C1 segment of cervical spinal cord (tissue), 14 donors: Measurements from ENCODE around the gene ADAMTS20.
"Not testable (repeated sequence)": the region's sequence is repeated elsewhere in the genome, so short reads cannot be mapped to it uniquely, and the experiment has no call there.

Experiments used
- DNase-seq, 14 donors: peaks; one replicate each; lab custom pipeline; 2025; lab: John Stamatoyannopoulos, UW

Gene ADAMTS20

DNA sequence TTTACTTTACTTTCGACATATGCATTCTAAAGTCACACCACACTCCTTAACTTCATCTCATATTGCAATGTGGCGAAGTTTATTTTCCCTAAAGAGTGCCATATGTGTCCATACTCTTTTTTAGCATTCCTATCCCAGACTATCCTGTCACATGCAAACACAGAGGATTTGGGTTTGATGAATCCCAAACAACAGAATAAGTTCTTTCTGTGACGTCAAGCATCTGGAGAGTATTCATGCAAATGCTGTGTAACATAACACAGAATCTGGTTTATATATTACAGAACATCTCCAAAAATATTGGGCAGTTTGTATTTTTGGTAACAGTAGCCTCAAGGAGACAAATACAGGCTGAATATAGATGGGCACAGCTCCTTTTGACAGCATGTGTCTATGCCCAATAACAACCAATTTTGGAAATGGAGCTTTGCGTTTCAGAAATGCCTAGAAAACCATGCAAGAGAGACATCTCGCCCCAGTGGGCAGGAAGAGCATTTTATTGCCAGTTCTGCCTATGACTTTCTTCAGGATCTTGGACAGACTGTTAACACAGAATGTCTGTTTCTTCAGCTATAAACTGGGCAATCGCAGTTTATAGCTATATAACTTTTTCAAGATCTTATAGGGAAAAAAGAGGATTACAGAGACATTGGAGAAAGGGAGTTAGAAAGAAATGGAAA lies 190.8 kb downstream of the ADAMTS20 start:
- no peak for DNase-seq

DNA sequence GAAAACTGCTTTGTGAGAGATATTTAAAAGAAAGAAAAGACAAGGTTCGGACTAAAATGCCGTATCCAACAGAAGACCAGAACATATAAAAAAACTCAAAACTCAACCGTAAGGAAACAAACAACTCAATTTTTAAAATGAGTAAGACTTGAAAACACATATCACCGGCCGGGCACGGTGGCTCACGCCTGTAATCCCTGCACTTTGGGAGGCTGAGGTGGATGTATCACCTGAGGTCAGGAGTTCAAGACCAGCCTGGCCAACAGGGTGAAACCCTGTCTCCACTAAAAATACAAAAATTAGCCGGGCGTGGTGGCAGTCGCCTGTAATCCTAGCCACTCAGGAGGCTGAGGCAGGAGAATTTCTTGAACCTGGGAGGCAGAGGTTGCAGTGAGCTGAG lies 192.0 kb downstream of the ADAMTS20 start:
- not testable (repeated sequence) for DNase-seq

DNA sequence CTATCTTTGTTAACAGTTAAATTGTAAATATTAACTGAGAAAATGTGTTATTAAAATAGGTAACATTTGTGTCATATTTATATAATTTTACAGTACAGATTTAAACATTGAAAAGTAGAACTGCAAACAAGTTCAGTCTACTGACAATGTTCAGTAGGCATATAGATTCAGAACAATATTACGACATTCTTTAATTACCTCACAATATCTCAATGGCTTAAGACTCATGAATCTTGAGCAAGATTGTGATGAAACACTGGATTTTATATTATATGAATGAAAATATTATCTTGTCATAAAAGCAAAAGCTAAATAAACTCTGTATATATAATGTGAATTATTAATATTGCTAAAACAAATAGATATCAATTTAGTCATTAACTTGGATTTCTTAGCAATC lies 194.9 kb downstream of the ADAMTS20 start:
- no peak for DNase-seq

DNA sequence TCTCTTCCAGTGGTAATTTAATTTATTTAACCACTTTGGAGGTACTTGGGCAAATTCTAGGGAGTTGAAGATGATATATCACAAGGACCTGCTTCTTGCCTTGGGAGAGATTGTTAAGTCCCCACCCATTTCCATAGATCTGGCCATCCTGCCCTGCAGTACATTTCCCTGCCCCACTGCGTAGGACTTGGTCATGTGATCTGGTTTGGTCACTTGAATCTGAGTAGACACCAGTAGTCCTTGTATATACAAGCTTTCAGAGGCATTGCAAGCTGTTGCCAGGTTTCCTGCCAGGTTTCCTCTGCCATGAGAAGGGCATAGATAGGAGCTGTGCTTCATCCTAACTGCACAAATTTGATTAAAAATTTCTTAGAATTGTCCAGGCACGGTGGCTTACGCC lies 200.0 kb downstream of the ADAMTS20 start:
- no peak for DNase-seq

DNA sequence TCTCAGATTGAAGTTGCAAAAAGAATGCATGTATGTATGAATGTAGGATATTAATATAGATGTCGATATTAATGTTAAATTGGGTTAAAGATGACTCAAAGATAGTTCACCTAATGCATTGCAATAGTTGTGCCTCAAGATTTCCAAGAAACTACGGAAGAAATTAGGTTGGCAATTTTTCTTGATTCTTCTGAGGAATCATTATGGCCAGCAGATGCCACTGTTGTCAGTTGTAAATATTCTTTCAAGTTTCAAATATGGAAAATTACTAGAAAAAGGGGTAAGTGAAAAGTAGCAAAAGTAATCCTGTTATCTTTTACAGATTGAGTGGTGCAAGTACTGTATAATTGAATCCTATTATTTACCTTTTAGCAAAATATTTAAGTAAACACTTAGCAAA lies 202.1 kb downstream of the ADAMTS20 start:
- no peak for DNase-seq

DNA sequence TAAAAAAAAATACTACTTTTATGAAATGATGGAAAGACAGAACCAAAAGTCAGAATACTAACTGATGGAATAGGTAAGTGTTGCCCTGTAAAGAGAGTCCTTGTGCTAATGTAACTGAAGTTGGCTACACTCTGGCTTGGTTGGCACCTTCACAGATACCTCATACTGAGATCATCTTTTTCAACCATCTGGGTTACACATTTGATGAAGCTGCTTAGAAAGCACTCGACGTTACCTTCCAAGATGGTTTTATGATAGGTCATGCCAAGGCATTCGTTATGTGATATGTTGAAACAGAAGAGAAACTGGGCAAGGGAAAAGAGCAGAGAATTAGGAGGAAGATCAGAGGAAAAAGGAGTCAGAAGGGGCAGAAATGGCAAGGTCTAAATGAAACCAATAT lies 203.8 kb downstream of the ADAMTS20 start:
- peak in 1 of 14 donors; percentile 56 for DNase-seq

DNA sequence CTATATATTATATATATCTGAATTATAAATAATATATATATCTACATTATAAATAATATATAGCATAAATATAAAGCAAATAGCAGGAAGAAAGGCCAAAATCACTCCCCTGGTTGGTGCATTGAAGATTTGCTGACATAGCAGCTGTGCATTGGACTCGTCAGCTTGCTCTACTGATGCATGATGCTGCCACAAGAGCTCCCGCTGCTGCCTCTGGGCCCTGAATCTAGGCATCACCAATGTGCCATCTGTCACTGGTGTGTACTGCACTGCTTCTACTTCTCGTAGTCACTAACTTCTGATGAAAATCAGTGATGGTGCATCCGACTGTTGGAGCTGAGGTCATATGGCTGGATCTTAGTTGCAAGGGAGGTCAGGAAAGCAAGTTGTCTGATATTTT lies 205.0 kb downstream of the ADAMTS20 start:
- peak in 1 of 14 donors; percentile 62 for DNase-seq

DNA sequence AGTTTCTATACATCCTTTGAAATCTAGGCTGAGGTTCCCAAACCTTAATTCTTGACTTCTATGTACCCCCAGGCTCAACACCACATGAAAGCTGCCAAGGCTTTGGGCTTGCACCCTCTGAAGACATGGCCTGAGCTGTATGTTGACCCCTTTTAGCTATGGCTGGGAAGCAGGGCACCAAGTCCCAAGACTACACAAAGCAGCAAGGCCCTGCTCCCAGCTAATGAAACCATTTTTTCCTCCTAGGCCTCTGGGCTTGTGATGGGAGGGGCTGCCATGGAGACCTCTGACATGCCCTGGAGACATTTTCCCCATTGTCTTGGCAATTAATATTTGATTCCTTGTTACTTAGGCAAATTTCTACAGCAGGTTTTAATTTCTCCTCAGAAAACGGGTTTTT lies 207.0 kb downstream of the ADAMTS20 start:
- DNase-seq, result no peak

DNA sequence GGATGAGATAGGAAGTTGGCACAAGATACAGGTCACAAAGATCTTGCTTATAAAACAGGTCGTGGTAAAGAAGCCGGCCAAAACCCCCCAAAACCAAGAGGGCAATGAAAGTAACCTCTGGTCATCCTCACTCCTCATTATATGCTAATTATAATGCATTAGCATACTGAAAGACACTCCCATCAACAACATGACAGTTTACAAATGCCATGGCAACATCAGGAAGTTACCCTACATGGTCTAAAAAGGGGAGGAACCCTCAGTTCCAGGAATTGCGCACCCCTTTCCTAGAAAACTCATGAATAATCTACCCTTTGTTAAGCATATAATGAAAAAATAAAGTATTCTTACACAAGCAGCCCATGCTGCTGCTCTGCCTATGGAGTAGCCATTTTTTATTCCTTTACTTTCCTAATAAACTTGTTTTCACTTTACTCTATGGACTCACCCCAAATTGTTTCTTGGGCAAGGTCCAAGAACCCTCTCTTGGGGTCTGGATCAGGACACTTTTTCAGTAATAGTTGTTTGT lies 210.2 kb downstream of the ADAMTS20 start:
- DNase-seq, result not testable (repeated sequence)

DNA sequence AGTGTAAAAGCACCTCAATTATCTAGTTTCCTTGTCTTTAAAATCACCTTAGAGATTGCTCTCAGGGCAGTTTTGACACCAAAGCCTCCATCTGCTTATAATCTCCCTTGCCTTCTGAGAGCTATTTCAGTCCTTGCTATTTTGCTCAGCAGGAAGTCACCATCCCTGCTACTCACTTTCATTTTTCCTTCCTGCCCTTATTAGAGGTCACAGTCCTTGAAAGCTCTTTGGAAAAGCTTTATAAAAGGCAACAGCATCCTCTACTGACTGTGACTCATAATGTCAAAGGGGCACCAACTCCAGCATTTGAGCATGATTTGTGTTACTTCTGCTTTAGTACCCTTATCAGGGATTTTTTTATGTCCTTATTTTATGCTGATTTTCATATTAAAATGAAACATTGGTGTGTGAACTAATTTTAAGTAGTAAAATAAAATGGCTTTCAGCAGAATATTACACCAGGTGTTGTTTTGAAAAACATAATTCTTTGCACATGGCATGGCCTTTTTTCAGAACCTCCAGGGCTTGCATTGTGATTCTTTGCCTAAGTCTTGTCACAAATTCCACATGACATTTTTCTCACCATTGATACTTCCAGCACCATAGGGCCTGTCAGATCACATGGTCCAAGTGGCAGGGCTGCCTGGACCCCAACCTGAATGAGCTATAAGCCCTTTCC lies 213.0 kb downstream of the ADAMTS20 start:
- peak in 1 of 14 donors; percentile 19 for DNase-seq

DNA sequence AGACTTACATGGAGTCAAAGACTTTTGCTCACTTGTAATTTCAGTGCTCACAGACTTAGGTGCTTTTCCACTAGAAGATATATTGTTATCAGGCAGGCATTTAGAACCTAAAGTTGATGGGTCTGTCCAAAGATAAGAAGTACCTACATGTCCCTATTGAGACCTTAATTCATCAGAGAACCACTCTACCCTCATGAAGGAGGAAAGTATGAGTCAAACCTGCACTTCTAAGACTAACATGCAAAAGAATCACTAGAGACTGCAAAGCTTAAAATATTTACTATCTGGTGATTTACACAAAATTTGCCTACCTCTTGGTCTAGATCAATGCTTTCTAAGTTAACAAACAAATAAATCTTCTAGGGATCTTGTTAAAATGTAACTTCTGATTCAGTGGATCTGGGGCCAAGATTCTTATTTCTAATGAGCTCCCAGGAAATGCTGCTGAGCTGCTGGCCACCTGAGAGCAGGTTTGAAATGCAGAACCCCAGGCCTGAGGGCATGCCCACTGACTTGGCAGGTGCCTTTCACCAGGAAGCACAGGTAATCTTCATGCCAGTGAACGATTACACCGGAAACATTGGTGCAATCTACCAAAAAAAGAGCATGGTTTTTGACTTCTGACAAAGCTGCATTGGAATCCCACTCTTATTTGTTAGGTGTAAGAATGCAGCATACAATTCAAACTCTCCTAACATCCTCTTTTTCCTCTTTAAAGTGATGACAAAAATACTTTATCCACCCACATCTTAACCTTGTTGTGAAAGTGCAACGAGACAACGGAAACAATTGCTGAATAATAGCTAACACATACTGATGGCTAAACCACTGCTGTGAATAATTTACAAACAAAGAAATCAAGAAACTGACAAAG lies 214.2 kb downstream of the ADAMTS20 start:
- DNase-seq, result no peak

DNA sequence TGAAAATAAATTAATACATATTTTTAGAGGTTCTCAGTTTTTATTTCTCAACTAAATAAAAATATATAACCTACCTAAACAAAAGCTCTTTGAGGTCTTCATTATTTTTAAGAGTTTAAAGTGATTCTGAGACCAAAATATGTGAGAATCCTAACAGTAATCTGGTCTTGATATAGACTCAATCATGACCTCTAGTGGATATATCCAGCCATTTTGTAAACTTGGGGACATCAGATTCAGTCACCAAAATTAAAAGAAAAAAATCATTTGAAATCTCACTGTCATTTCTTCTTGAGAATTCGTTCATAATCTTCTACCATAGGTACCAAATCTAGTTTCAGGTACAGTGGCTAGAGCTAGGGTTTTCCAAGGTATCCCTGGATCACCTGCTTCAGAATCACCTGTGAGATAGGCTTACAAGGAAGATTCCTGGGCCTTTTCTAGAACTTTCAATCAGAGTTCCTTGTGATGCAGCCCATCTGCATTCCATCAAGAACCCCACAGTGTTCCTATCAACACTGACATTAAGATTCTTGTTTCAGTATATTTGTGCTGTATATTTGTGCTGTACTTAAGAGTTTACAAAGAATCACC lies 214.9 kb downstream of the ADAMTS20 start:
- DNase-seq, result no peak

DNA sequence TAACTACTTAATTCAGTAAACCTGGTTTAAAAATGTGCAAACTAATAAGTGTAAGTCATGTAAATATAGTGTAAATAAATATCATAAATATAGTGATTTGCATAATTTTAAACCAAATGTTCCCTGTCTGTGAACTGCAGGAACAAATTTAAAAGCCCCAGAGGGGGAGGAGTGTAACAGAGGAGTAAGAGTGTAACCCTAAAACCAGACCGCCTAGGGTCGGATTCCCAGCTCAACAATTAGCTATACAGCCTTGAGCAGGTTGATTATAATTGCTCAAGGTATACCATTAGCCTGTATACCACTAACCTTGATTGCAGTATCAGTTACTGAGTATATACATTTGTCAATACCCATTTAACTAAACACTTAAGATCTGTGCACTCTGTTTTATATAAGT lies 218.4 kb downstream of the ADAMTS20 start:
- no peak for DNase-seq

DNA sequence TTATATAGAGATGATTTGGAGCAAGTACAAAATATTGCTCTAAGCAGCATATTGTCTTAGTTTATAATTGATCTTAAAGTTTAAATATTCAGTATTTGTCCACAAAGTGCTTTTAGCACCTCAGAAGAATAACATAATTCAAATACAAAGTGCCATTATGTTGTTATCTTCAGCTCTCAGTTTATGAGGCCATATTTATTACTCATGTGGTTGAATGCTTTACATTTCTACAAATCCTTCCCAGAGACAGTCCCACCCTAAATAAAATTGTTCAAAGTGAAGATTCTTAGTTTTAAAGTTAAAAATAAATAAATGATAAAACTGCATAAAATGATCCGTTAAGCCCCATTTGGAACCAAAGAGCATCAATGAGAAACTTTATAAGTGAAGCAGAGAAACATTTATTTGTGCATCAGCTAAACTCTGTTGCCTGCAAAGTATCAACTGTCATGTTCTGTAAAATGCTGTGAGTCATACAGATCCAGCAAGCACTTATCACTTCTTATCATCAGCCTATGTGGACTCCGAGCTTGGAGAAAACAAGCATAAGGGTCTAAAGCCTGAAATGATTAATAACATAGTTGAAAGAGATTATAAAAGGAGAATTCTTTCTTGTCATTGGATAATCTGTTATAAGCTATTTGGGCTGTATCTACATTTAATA lies 218.9 kb downstream of the ADAMTS20 start:
- DNase-seq, result no peak

DNA sequence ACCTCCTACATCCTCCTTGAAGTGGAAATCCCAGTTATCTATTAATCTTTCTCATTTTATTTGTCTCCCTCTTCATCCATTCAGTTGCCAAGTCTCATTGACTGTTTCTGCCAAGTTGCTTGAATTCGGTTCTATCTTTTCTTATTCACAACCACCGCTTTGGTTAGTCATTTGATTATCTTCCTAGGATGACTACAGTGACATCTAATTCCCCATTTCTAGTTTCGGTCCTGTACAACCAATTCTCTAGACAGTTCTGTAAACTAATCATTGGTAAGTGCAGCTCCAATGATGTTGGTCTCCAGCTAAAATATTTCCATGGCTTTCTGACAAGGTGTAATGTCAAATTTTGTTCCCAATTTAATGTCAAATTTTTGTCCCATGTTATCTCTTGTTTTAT lies 220.1 kb downstream of the ADAMTS20 start:
- no peak for DNase-seq

DNA sequence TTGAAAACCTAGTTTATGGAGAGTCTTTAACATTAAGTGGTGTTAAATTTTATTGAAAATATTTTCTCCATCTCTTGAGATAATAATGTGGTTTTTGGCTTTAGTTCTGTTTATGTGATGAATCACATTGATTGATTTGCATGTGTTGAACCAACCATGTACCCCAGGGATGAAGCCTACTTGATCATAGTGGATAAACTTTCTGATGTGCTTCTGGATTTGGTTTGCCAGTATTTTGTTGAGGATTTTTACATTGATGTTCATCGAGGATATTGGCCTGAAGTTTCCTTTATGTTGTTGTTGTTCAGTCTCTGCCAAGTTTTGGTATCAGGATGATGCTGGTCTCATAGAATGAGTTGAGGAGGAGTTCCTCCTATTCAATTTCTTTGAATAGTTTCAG lies 222.6 kb downstream of the ADAMTS20 start:
- no peak for DNase-seq

DNA sequence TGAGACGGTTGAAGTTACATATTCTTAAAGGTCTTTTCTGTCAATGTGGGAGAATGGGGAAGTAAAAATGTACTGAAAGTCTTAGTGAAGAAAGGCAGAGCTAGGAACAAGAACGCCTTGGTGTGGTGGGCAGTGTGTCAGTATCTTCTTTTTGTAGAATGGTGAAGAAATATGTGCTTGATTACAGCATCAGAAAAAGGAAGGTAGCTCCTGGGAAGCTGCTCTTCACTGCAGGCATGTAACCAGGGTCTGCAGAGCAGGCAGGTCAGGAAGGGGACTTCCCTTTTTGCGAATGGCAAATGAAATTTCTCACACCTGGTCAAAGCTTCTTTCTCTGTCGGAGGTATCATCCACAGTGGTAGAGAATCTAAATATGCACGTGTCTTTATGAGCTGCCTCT lies 226.2 kb downstream of the ADAMTS20 start:
- no peak for DNase-seq

DNA sequence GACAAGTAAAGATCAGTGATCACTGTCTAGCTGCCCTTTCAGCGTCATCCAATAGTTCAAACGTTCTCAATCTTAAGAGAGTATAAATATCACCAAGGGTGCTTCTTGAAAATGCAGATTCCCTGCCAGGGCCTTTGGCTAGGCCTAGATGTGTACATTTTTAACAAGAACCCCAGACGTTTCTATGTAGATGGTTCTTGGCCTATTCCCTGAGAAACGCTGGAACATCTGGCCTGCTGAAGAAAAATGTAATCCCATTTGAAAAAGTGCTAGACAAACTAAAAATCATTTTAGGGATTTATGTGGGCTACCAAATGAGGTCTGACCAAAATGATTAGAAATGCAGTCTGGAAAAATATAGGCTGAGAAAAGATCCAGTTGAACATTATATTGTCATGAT lies 231.7 kb downstream of the ADAMTS20 start:
- no peak for DNase-seq

DNA sequence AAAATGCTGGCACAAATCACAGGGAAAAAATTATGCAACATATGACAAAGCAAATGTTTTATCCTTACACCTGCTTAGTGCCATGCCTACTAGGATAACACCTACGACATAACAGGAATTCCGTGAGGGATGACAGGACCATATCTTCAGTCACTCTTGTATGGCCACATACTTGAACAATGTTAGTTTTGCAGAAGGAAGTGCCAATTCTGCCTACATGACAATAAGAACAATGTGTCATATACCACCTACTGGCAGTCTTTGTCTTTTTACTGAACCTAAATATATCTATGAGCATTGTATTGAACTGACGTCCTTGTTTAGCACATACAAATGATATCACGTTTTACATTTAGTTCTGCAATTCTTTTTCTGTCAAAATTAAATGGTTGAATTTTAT lies 234.0 kb downstream of the ADAMTS20 start:
- no peak for DNase-seq

DNA sequence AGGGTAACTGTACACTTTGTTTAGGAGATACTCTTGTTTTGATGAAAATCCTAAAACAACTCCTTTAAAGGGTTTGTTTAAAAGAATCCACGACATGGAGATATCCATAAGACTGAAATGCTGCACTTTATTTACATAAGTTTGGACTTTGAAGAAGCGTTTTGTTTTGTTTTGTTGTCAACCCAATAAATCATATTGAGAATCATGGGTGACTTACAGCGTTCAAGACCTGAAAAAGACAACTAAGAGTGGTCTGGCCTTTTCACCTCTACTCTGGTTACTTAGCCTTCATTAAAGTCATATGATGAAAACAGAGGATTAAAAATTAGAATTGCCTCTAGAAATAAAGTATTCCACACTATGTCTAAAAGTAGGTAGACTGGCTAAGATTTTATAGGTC lies 234.8 kb downstream of the ADAMTS20 start:
- no peak for DNase-seq

DNA sequence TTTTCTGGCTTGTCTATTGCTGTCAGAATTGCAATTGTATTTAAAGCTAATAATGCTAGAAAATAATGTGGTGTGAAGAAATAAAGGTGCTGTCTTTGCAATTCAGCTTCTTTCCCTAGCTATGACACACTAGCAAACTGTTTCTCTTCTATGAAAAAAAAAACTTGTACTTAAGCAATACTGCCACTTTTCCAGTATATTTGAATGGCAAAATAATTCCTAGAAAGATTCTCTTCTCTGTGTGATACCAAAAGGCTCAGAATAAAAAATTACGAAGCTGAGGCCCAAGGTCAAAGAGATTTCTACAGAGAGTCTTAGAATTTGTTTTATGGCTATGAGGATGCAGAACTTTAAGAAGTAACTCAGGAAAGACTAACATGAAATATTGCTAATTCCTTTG lies 235.5 kb downstream of the ADAMTS20 start:
- no peak for DNase-seq
